Stimulated activated CD8-positive, alpha-beta memory T cell treated with anti-CD3 and anti-CD28 coated beads, Interleukin-7, amount 100 ng/mL, for 24 hours (primary cell): ENCODE results near the gene ZNF316.
"Not testable (repeated sequence)": the region's sequence is repeated elsewhere in the genome, so short reads cannot be mapped to it uniquely, and the experiment has no call there.

ENCODE experiments used
- DNase-seq: peaks from one replicate; pipeline ENCODE4 v3.0.0-alpha.2; 2020; ENCODE audit warnings: low read depth

The ZNF316 gene

DNA sequence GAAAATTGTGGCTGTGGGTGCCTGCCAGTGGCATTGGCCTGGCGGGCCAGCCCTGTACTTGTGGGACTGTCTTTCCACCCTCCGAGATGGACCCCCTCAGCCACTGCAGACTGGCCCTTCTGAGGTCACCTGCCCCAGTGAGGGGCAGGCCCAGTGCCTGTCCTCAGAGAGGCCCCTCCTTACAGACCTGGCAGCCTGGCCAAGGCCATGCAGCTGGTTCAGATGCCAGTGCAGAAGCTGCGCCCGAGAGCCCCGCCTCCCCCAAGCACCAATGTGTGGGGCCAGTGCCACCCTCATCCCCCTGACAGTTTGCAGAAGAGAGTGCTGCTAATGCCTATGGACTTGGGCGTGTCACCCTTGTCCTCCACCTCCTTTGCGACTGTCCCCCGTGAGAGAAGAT is 10.0 kb downstream of the ZNF316 start:
- no peak for DNase-seq

DNA sequence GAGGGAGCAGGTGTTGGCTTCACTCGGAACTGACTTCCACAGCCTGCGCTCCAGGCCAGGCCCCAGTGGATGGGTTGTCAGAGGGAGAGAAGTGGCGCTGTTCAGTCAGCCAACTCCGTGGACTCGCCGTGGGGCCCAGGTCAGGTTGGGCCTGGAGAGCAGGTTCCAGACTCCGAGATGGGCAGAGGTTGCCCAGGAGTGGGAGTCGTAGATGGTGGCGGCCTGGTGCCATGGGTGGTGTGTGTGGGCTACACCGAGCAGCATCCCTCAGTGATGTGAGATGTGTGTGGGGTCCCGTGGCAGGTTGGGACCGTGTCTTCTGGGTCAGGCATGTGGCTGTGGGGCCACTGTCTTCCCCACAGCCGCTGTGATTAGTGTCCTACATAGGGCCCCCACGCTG is 10.4 kb downstream of the ZNF316 start:
- DNase-seq: no peak

DNA sequence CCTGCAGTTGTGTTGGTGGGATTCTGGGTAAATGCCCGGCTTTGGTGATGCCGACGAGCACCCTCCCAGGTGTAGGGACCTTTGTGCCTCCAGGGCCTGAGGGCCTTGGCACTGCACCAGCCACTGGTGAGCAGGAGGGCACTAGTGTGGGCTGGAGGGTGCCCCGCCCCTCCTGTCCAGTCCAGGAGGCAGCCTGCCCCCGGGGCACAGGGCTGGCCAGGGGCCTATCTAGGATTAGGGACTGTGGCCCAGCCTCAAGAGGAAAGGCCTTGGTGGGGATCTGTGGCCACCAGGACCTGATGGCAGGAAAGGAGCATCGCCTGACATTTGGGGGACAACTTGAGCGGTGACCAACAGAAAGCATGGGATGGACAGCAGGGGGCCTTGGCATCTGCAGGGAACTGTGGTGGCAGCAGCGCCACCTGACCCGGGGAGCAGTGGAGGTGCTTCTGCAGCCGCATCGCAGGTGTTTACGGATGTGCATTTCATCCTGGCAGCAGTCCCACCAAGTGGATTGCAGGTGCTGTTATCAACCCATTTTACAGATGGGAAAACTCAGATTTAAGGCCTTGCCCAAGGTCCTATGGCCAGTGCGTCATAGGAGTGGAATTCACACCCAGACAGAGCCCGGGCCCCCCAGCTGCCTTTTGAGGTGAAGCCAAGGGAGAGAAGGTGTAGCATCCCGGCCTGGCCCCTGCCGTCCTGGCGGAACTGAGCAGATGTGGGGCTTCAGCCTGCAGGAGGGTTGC is 11.1 kb downstream of the ZNF316 start:
- no peak for DNase-seq

DNA sequence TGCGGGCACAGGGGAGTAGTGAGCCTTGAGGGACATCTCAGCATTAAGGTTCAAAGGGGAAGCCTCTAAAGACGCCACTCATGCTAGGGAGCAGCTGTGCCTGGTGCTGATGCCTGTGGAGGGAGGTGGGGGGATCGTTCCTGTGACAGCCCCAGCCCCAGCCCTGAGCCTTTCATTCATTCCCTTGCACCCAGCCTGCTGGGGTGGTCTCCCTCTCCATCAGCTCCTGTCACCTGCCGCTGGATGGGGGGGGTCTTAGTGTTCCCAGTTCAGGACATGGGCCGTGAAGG is 11.6 kb downstream of the ZNF316 start:
- DNase-seq: no peak

DNA sequence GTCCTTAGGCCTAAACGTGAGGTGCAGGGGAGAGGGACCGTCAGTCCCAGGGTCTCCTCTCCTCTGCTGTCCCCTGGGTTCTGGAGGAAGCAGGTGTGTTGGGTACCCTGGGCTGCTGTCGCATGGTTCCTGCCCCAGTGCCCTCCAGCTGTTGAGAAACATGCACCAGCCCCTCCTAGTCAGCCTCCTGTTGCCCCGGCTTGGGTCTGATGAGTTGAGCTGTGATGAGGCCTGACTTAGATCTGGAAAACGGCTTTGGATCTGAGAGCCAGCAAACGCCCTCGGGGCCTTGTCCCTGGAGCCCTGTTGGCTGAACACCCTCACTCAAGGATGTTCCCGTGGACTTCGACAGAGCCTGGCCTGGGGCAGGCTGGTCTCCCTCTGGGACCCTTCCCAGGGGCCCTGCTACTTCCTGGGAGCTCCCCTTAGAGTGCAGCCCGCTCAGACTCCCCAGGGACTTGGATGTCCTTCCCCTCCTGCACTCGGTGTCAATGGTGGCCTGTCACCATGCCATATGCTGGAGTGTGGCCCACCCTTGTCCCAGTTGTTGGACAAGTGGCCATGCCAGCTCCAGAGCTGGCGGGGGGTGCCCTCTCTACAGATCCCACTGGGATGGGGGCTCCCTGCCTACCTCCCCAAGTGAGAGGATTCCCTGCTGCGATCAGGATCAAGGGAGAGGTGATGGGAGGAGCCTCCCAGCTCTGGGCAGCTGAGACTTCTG is 12.3 kb downstream of the ZNF316 start:
- DNase-seq: no peak

DNA sequence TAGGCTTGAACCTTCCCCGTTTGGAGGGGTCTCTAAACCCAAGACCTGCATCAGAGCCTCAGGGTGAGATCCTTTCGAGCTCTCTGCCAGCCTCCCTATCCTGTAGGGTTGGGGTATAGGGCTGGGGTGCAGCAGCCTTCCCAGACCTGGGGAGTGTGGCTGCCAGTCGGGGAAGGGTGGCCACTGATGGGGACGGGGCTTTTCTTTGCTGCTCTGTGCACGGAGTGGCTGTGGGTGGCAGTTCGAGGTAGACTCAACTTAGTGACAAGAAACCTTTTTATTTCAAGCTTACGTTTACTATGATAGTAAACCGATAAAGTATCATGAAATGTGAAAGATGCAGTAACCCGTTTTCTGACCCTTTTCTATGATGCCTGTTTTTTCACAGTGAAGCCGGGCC is 13.0 kb downstream of the ZNF316 start:
- no peak for DNase-seq

DNA sequence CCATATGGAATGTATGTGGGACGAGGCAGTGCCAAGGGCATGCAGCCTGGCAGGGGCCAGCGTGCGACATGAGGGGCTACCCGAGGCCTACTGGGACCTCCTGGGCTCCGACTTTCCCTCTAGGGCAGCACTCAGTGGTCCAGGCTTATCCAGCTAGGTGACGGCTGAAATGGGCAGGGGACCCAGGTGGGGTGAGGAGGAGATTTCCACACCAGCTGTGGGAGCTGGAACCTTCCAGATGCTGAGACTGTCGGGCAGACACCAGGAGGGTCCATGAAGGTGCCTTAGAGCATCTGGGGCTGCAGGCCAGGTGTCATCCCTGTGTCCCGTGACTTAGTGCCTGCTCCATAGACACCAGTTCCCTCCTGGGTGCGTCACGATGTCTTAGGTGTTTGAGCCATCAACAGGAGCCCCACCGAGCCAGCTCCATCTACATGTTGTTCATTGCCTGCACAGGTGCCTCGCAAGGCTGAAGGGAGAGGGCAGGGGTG is 13.4 kb downstream of the ZNF316 start:
- DNase-seq: no peak

DNA sequence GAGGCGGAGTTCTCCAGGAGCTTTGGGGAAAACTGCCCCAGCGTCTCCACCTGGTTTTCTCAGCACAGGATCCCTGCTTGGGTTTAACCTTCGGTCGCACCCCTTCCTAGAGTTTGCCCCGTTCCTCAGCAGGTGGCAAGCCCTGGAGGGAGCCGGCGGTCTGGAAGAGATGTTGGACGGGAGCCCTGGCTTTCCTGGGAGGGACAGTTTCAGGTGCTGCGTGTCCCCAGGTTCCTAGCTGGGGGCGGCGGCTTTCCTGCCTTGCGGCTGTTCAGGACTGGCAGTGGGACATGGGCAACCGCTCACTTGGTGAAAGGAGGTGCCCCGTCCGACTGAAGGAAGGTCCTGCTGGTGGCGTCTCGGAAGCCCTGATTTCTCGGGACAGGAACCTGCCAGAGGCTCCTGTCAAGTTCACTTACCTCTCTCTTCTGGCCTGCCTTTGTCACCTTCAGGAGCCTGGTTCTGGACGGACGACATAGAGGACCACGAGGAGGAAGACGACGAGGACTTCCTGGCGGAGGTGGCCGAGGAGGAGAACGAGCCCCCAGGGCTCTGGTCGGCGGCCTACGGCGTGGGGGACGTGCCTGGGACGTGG is 14.8 kb downstream of the ZNF316 start:
- no peak for DNase-seq

DNA sequence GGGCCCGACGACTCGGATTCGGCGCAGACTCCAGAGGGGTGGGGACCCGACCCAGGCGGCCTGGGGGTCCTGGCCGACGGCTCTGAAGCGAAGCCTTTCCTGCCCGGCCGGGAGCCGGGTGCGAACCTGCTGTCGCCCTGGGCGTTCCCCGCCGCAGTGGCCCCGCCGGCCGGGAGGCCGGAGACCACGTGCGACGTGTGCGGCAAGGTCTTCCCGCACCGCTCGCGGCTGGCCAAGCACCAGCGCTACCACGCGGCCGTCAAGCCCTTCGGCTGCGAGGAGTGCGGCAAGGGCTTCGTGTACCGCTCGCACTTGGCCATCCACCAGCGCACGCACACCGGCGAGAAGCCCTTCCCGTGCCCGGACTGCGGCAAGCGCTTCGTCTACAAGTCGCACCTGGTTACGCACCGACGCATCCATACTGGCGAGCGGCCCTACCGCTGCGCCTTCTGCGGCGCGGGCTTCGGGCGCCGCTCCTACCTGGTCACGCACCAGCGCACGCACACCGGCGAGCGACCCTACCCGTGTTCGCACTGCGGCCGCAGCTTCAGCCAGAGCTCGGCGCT is 15.4 kb downstream of the ZNF316 start:
- DNase-seq: no peak

DNA sequence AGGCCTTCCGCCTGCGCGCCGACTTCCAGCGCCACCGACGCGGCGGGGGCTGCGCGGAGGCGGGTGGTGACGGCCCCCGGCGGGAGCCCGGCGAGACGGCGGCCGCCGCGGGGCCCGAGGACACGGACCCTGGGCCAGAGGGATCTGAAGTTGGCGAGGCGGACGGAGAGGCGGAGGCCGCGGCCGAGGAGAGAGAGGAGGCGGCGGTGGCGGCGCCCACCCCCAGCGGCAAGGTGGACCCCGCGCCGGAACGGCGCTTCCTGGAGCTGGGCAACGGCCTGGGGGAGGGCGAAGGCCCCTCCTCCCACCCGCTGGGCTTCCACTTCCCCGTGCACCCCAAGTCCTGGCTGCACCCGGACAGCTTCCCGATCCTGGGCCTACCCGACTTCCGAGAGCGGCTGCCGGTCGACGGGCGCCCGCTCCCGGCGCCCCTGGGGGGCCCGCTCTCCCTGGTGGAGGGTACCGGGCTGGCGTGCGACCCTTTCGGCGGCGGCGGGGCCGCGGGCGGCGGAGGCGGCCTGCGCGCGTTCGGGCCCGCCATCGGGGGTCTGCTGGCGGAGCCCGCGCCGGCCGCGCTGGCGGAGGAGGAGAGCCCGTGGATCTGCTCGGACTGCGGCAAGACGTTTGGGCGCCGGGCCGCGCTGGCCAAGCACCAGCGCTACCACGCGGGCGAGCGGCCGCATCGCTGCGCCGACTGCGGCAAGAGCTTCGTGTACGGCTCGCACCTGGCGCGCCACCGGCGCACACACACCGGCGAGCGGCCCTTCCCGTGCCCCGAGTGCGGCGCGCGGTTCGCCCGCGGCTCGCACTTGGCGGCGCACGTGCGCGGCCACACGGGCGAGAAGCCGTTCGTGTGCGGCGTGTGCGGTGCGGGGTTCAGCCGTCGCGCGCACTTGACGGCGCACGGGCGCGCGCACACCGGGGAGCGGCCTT is 16.2 kb downstream of the ZNF316 start:
- DNase-seq: no peak

DNA sequence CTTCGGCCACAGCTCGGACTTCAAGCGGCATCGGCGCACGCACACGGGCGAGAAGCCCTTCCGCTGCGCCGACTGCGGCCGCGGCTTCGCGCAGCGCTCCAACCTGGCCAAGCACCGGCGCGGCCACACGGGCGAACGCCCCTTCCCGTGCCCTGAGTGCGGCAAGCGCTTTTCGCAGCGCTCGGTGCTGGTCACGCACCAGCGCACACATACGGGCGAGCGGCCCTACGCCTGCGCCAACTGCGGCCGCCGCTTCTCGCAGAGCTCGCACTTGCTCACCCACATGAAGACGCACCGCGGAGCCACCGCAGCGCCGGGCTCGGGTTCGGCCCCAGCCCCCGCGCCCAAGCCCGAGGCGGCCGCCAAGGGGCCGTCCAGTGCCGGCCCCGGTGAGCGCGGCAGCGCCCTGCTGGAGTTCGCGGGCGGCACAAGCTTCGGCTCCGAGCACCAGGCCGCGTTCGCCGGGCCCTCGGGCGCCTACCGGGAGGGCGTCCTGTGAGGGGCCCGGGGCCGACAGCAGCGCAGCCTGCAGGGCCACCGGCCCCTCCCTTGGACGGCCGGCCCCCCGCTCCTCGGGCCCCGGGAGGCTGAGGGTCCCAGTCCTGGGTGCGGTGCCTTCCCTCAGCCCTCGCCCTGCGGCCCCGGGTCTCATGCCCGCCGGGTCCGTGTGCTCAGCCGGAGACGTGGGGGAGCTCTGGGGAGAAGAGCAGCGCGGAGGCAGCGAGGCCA is 17.2 kb downstream of the ZNF316 start:
- no peak for DNase-seq

DNA sequence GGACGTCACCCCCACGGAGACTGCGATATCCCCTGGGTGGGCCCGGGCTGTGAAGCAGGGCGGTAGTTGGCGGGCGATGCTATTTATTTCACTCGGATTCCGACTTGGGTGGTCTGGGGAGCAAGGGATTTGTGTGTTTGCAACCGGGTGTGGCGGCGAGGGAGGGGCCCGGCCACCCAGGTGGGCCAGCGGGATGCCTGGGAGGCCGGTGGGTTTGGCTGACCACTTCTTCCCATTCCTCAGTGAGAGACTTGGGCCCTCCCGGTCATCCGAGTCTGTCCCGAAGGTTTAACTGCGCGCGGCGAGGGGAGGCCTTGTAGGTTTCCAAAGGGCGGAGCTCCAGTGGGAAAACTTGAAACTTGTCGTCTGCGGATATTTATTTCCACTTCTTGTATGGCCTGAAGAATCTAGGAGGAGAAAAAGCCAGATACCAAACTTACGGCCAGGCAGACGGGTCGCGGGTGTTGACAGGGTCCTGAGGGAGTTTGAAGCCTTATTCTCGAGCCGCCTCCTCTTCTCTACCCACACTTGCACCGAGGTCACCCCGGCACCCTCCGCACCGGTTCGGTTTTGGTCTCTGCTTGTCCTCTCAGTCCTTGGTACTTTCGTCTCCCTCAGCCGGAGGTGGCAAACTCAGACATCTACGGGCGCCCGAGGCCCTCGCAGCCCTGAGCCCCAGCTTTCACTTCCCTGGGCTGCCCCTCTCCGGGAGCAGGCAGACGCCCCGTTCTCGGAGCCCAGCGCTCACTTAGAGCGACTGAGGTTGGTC is 17.9 kb downstream of the ZNF316 start:
- no peak for DNase-seq

DNA sequence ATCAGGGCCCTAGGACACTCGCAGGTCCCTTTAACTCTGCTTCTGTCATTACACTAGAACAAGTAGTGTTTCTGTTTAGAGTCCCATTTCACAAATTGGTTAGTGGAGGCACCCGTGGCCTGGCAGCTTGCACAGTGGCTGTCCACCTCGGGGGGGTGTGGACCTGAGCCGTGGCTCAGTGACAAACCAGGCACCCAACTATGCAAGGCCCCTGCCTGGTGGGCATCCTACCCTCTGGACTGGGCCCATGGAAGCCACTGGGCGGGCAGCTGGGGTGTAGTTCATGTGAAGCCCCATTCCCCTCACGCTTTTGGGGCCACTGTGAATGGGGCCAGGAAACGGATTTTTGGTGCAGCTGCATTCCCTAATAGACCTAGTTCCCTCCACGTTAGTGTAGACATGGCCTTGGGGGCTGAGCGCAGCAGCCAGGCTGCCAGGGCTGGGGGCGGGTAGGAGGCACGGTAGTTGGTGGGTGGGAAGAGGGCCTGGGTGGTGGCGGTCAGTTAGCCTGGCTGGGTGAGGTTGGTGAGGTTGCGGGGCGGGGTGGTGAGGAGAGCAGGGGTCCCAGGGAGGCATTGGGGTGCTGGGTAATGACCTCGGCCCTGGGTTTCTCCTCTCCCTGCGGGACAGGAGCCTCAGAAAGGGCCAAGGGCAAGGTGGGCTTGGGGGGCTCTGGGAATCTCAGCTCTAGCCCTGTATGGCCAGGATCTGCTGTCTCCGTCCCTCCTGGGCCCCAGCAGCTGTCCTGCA is 18.7 kb downstream of the ZNF316 start:
- DNase-seq: no peak

DNA sequence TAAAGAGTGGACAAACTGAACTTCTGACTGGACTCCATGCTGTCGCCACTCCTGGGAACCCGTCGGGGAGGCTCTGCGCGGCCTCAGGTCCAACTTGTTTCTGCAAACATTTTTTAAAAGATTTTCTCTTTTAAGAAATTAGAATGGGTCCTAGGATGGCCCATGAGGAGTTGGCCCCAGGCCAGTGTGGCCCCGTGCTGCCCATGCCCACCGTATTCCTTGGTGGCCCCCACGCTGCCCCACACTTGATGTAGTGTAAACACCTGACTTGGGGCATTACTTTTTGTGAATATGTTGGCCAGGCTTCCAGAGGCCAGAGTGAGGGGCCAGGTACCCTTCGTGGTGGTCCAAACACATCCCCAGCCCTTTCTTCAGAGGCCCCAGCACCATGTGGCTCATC is 19.3 kb downstream of the ZNF316 start:
- no peak for DNase-seq

DNA sequence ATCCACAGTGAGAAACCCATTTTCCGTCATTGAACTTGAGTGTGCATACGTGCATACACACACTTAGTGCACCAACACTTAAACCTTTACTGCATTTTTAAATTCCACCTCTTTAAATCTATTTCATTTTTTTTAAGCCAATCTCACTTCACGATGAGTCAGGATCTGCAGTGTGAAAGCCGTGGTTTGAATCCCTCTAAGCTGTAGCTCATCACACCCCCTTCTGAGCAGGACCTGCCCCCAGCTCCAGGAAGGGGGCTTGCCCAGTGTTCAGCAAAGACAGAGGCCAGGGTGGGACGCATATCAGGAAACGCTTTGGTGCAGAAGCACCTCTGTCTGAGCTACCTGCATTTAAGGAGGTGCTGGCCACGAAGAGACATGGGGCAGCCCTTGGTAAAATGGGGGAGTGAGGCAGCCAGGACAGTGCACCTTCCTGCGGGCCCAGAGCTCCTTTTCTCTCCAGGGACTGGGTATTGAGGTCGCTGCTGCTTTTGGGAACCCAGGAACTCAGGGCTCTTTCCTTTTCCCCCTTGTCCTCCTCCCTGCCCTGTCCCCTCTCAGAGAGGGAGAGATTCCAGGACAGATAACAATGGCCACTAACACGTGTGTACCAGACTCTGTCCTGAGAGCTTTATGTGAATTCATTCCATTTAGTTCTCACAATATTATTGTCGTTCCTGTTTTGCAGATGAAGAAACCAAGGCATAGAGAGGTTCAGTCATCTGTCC is 21.7 kb downstream of the ZNF316 start:
- DNase-seq: no peak

DNA sequence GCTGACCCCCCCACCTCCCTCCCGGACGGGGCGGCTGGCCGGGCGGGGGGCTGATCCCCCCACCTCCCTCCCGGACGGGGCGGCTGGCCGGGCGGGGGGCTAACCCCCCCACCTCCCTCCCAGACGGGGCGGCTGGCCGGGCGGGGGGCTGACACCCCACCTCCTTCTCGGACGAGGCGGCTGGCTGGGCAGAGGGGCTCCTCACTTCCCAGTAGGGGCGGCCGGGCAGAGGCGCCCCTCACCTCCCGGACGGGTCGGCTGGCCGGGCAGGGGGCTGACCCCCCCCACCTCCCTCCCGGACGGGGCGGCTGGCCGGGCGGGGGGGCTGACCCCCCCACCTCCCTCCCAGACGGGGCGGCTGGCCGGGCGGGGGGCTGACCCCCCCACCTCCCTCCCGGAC is 33.7 kb downstream of the ZNF316 start:
- DNase-seq: not testable (repeated sequence)

DNA sequence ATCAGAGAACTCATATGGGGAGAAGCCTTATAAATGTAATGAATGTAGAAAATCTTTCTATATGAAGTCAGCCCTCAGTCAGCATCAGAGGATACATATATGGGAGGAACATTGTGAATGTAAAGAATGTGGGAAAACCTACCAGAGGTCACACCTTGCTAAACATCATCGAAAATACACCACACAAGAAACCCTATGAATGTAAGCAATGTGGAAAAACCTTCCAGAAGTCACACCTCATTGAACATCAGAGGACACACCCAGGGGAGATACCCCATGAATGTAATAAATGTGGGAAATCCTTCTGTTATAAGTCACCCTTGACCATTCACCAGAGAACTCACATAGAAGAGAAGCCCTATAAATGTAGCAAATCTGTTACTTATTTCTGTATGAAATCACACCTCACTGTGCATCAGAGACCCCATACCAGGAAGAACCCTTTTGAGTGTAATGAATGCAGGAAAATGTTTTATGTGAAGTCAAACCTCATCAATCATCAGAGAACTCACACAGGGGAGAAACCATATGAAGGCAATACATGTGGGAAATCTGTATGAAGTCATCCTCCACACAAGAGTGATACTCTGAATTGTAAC is 38.8 kb downstream of the ZNF316 start:
- DNase-seq: no peak

DNA sequence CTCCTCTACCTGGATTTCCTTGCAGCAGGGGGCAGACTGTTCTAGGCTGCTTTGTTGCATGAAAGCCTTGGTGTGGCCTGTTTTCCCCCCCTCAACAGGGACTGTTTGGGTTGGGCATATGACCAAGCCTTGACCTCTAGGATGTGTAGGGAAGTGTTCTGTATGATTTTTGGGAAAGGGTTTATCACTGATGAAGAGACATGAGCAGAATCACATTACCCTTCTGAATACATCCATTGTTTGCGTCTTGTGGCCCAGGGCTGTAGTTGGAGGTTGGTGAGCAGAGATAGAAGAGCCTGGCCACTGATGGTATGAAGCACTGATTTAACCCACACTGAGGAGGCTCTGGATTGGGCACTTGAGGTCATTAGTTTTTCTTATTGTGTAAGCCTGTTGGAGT is 43.0 kb downstream of the ZNF316 start:
- no peak for DNase-seq

DNA sequence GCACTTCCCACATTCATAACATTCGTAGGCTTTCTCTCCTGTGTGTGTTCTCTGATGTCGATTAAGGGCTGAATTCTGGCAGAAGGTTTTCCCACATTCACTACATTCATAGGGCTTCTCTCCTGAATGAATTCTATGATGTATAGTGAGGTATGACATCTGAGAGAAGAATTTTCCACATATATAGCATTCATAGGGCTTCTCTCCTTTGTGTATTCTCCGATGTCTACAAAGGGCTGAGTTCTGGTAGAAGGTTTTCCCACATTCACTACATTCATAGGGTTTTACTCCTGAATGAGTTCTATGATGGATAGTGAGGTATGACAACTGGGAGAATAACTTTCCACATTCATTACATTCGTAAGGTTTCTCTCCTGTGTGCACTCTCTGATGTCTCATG is 54.0 kb downstream of the ZNF316 start:
- no peak for DNase-seq
